HEK293T (cell line): ENCODE measurements around the gene HOXC12.

Experiments used
- ARNT ChIP-seq: fragments of 450-650 bp; IDR thresholded peaks from 2 replicates; pipeline ENCODE4 v1.6.1; 2017; ENCODE audit warnings: mild to moderate bottlenecking
- CTBP1 ChIP-seq: fragments of 450-650 bp; IDR thresholded peaks from 2 replicates; pipeline ENCODE4 v1.6.1; 2016; ENCODE audit warnings: borderline replicate concordance
- ELF4 ChIP-seq: fragments of 450-650 bp; IDR thresholded peaks from 2 replicates; pipeline ENCODE4 v1.6.1; 2017; ENCODE audit warnings: antibody characterized with exemption
- FOXA1 ChIP-seq: fragments of 450-650 bp; IDR thresholded peaks from 2 replicates; pipeline ENCODE4 v1.6.1; 2016; ENCODE audit warnings: mild to moderate bottlenecking
- FOXK2 ChIP-seq: fragments of 450-650 bp; IDR thresholded peaks from 2 replicates; pipeline ENCODE4 v1.6.1; 2016; ENCODE audit warnings: mild to moderate bottlenecking
- FOXM1 ChIP-seq: fragments of 450-650 bp; IDR thresholded peaks from 2 replicates; pipeline ENCODE4 v1.6.1; 2017; ENCODE audit warnings: mild to moderate bottlenecking, borderline replicate concordance
- HDGF ChIP-seq: fragments of 450-650 bp; IDR thresholded peaks from 2 replicates; pipeline ENCODE4 v1.6.1; 2017; ENCODE audit warnings: antibody characterized with exemption, borderline replicate concordance
- SP1 ChIP-seq: fragments of 450-650 bp; IDR thresholded peaks from 2 replicates; pipeline ENCODE4 v1.6.1; 2017
- SUZ12 ChIP-seq: fragments of 450-650 bp; IDR thresholded peaks from 2 replicates; pipeline ENCODE4 v1.6.1; 2016; ENCODE audit warnings: mild to moderate bottlenecking

GRCh38 chr12:53937596-53938325, 16.9 kb upstream of the HOXC12 start:
- no peak for TF ChIP-seq ELF4
- no peak for TF ChIP-seq HDGF
- no peak for TF ChIP-seq SP1
- TF ChIP-seq CTBP1, result no peak
- TF ChIP-seq SUZ12, result no peak
- TF ChIP-seq FOXM1, result no peak
- TF ChIP-seq FOXK2, result no peak
- TF ChIP-seq FOXA1, result no peak
- no peak for TF ChIP-seq ARNT
